WTC11 (cell line): ENCODE measurements around the gene INO80. TPM values are rescaled to one million over a fixed set of nuclear protein-coding genes. Genes with fewer than 3 reads are reported as not detected.

Experiments used
- ATAC-seq: fragments of 200-7000 bp; cut with Tn5 transposase; 2 replicates; pipeline ENCODE4 v1.10.0; 2021; ENCODE audit warnings: mild to moderate bottlenecking, moderate library complexity
- CTCF ChIA-PET: fragments of 300-600 bp; sonication (Branson Sonifier 250); formaldehyde crosslinking; loops from one replicate; lab custom pipeline; 2021; ENCODE audit warnings: antibody characterized with exemption; lab: Charles Lee
- POLR2A ChIA-PET: fragments of 350-600 bp; sonication (Branson Sonifier 250); formaldehyde crosslinking; loops from one replicate; lab custom pipeline; 2021; ENCODE audit warnings: antibody characterized with exemption; lab: Charles Lee
- DNase-seq: peaks from one replicate; pipeline ENCODE4 v3.0.0; 2021; ENCODE audit warnings: low spot score
- H3K27ac Mint-ChIP-seq: 2 replicates; pipeline ENCODE4 v1.8.0; 2021; ENCODE audit warnings: mixed read lengths
- H3K27me3 Mint-ChIP-seq: 2 replicates; pipeline ENCODE4 v1.8.0; 2021; ENCODE audit warnings: low read depth, mild to moderate bottlenecking, moderate library complexity, mixed read lengths
- H3K36me3 Mint-ChIP-seq: 2 replicates; pipeline ENCODE4 v1.8.0; 2021; ENCODE audit warnings: mixed read lengths
- H3K4me1 Mint-ChIP-seq: 2 replicates; pipeline ENCODE4 v1.8.0; 2022; ENCODE audit warnings: mixed read lengths
- H3K4me3 Mint-ChIP-seq: 2 replicates; pipeline ENCODE4 v1.8.0; 2021; ENCODE audit warnings: mild to moderate bottlenecking, moderate library complexity, mixed read lengths
- H3K9me3 Mint-ChIP-seq: 2 replicates; pipeline ENCODE4 v1.8.0; 2021; ENCODE audit warnings: mixed read lengths
- ATF1 ChIP-seq: sonication (generic); formaldehyde crosslinking; IDR thresholded peaks from 2 replicates; pipeline ENCODE4 v1.8.1; 2023; ENCODE audit warnings: mild to moderate bottlenecking, moderate library complexity, missing genetic modification reagents
- CBFB ChIP-seq: sonication (generic); formaldehyde crosslinking; IDR thresholded peaks from 2 replicates; pipeline ENCODE4 v1.8.1; 2022; ENCODE audit warnings: mild to moderate bottlenecking, low read depth, missing genetic modification reagents
- ESRRA ChIP-seq: sonication (generic); formaldehyde crosslinking; IDR thresholded peaks from 2 replicates; pipeline ENCODE4 v1.8.1; 2022; ENCODE audit warnings: mild to moderate bottlenecking, missing genetic modification reagents, borderline replicate concordance
- ETV6 ChIP-seq: sonication (generic); formaldehyde crosslinking; IDR thresholded peaks from 2 replicates; pipeline ENCODE4 v1.8.1; 2022; ENCODE audit warnings: mild to moderate bottlenecking, missing genetic modification reagents
- FOXP1 ChIP-seq: sonication (generic); formaldehyde crosslinking; IDR thresholded peaks from 2 replicates; pipeline ENCODE4 v1.8.0; 2022; ENCODE audit warnings: missing genetic modification reagents, mild to moderate bottlenecking, moderate library complexity, borderline replicate concordance
- IRF2 ChIP-seq: sonication (generic); formaldehyde crosslinking; IDR thresholded peaks from 2 replicates; pipeline ENCODE4 v1.8.0; 2022; ENCODE audit warnings: low read depth, missing genetic modification reagents, borderline replicate concordance
- JAZF1 ChIP-seq: fragments of 250-450 bp; sonication (Bioruptor Pico); IDR thresholded peaks from 2 replicates; pipeline ENCODE4 v1.9.0; 2021; ENCODE audit warnings: moderate library complexity, mild to moderate bottlenecking, inconsistent platforms
- MXD4 ChIP-seq: fragments of 250-450 bp; sonication (Bioruptor Pico); IDR thresholded peaks from 2 replicates; pipeline ENCODE4 v1.8.0; 2021; ENCODE audit warnings: mild to moderate bottlenecking, moderate library complexity, borderline replicate concordance
- NR2C2 ChIP-seq: sonication (generic); formaldehyde crosslinking; IDR thresholded peaks from 2 replicates; pipeline ENCODE4 v1.8.0; 2022; ENCODE audit warnings: mild to moderate bottlenecking, missing genetic modification reagents
- RELA ChIP-seq: sonication (generic); formaldehyde crosslinking; IDR thresholded peaks from 2 replicates; pipeline ENCODE4 v1.8.1; 2022; ENCODE audit warnings: missing genetic modification reagents, mild to moderate bottlenecking, borderline replicate concordance
- SOX15 ChIP-seq: fragments of 250-450 bp; sonication (Bioruptor Pico); IDR thresholded peaks from 2 replicates; pipeline ENCODE4 v1.9.0; 2021; ENCODE audit warnings: mild to moderate bottlenecking
- TEAD1 ChIP-seq: sonication (generic); formaldehyde crosslinking; IDR thresholded peaks from 2 replicates; pipeline ENCODE4 v1.8.0; 2022; ENCODE audit warnings: mild to moderate bottlenecking, missing genetic modification reagents
- ZBTB21 ChIP-seq: sonication (generic); formaldehyde crosslinking; IDR thresholded peaks from 2 replicates; pipeline ENCODE4 v1.8.1; 2023; ENCODE audit warnings: mild to moderate bottlenecking, missing genetic modification reagents, borderline replicate concordance
- total RNA-seq: library from RNA; stranded (reverse); gene quantifications from 3 replicates; pipeline ENCODE4 v1.2.3, GENCODE V29; 2021
- TF ChIP-seq, protein P1 (sequence below): sonication (generic); formaldehyde crosslinking; IDR thresholded peaks from 2 replicates; pipeline ENCODE4 v1.8.0; 2022; ENCODE audit warnings: mild to moderate bottlenecking, missing genetic modification reagents
- TF ChIP-seq, protein P2 (sequence below): fragments of 250-450 bp; sonication (Bioruptor Pico); IDR thresholded peaks from 2 replicates; pipeline ENCODE4 v1.9.0; 2021; ENCODE audit warnings: mild to moderate bottlenecking, borderline replicate concordance
- TF ChIP-seq, protein P3 (sequence below): sonication (generic); formaldehyde crosslinking; IDR thresholded peaks from 2 replicates; pipeline ENCODE4 v1.8.1; 2022; ENCODE audit warnings: mild to moderate bottlenecking, missing genetic modification reagents, moderate library complexity, borderline replicate concordance
- TF ChIP-seq, protein P4 (sequence below): sonication (generic); formaldehyde crosslinking; IDR thresholded peaks from 2 replicates; pipeline ENCODE4 v1.8.1; 2023; ENCODE audit warnings: mild to moderate bottlenecking, missing genetic modification reagents
- TF ChIP-seq, protein P5 (sequence below): sonication (generic); formaldehyde crosslinking; IDR thresholded peaks from 2 replicates; pipeline ENCODE4 v1.8.0; 2022; ENCODE audit warnings: missing genetic modification reagents
- TF ChIP-seq, protein P6 (sequence below): sonication (generic); formaldehyde crosslinking; IDR thresholded peaks from 2 replicates; pipeline ENCODE4 v1.8.0; 2023; ENCODE audit warnings: mild to moderate bottlenecking, missing genetic modification reagents
- TF ChIP-seq, protein P7 (sequence below): sonication (generic); formaldehyde crosslinking; IDR thresholded peaks from 2 replicates; pipeline ENCODE4 v1.8.1; 2022; ENCODE audit warnings: mild to moderate bottlenecking, moderate library complexity, missing genetic modification reagents

The INO80 gene
- total RNA-seq, 1 experiment from 2014 or later, result 20.6 TPM

DNA sequence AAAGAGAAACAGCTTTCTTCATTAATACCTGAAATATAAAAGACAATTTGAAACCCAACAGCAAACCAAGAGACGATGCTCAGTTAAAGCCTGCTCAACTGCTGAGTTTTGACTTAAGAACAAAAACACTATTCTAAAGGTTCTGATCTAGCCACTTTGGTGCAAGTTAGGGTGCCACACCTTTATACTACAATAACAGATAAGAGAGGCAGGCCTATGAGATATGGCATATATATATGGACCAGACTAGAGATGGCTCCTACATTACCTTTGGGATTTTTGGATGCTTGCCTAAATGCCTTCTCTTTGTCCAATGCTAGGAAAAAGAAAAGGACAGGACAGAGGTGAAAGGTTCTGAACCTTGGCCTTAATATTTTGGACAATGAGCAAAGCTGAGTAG is 68.6 kb downstream of the INO80 start:
- Mint-ChIP-seq H3K4me3 (no peak overlapping the region), H3K27ac (no peak overlapping the region), H3K9me3 (no peaks in the 10 kb centered on the region), H3K36me3 (peaks cover 69% of the 10 kb centered on the region)
- DNase-seq, result no peak
- CTCF ChIA-PET, result interaction anchor here (0.7 kb wide), 1 partner anchor 31 kb away, joined by 3 read pairs; no protein-coding TSS in a partner anchor
- TF ChIP-seq JAZF1 (no peak), NR2C2 (CRISPR knock-in tag) (no peak), CBFB (CRISPR knock-in tag) (no peak), ATF1 (CRISPR knock-in tag) (no peak), RELA (CRISPR knock-in tag) (no peak), IRF2 (CRISPR knock-in tag) (no peak), MXD4 (no peak), ESRRA (CRISPR knock-in tag) (no peak), TEAD1 (CRISPR knock-in tag) (no peak), SOX15 (CRISPR knock-in tag) (no peak), ETV6 (CRISPR knock-in tag) (no peak), FOXP1 (no peak), ZBTB21 (CRISPR knock-in tag) (no peak)
- TF ChIP-seq, protein P1, sequence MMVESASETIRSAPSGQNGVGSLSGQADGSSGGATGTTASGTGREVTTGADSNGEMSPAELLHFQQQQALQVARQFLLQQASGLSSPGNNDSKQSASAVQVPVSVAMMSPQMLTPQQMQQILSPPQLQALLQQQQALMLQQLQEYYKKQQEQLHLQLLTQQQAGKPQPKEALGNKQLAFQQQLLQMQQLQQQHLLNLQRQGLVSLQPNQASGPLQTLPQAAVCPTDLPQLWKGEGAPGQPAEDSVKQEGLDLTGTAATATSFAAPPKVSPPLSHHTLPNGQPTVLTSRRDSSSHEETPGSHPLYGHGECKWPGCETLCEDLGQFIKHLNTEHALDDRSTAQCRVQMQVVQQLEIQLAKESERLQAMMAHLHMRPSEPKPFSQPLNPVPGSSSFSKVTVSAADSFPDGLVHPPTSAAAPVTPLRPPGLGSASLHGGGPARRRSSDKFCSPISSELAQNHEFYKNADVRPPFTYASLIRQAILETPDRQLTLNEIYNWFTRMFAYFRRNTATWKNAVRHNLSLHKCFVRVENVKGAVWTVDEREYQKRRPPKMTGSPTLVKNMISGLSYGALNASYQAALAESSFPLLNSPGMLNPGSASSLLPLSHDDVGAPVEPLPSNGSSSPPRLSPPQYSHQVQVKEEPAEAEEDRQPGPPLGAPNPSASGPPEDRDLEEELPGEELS, result no peak
- TF ChIP-seq, protein P2, sequence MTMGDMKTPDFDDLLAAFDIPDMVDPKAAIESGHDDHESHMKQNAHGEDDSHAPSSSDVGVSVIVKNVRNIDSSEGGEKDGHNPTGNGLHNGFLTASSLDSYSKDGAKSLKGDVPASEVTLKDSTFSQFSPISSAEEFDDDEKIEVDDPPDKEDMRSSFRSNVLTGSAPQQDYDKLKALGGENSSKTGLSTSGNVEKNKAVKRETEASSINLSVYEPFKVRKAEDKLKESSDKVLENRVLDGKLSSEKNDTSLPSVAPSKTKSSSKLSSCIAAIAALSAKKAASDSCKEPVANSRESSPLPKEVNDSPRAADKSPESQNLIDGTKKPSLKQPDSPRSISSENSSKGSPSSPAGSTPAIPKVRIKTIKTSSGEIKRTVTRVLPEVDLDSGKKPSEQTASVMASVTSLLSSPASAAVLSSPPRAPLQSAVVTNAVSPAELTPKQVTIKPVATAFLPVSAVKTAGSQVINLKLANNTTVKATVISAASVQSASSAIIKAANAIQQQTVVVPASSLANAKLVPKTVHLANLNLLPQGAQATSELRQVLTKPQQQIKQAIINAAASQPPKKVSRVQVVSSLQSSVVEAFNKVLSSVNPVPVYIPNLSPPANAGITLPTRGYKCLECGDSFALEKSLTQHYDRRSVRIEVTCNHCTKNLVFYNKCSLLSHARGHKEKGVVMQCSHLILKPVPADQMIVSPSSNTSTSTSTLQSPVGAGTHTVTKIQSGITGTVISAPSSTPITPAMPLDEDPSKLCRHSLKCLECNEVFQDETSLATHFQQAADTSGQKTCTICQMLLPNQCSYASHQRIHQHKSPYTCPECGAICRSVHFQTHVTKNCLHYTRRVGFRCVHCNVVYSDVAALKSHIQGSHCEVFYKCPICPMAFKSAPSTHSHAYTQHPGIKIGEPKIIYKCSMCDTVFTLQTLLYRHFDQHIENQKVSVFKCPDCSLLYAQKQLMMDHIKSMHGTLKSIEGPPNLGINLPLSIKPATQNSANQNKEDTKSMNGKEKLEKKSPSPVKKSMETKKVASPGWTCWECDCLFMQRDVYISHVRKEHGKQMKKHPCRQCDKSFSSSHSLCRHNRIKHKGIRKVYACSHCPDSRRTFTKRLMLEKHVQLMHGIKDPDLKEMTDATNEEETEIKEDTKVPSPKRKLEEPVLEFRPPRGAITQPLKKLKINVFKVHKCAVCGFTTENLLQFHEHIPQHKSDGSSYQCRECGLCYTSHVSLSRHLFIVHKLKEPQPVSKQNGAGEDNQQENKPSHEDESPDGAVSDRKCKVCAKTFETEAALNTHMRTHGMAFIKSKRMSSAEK (CRISPR knock-in tag), result no peak
- TF ChIP-seq, protein P3, sequence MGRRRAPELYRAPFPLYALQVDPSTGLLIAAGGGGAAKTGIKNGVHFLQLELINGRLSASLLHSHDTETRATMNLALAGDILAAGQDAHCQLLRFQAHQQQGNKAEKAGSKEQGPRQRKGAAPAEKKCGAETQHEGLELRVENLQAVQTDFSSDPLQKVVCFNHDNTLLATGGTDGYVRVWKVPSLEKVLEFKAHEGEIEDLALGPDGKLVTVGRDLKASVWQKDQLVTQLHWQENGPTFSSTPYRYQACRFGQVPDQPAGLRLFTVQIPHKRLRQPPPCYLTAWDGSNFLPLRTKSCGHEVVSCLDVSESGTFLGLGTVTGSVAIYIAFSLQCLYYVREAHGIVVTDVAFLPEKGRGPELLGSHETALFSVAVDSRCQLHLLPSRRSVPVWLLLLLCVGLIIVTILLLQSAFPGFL (CRISPR knock-in tag), result no peak
- TF ChIP-seq, protein P4, sequence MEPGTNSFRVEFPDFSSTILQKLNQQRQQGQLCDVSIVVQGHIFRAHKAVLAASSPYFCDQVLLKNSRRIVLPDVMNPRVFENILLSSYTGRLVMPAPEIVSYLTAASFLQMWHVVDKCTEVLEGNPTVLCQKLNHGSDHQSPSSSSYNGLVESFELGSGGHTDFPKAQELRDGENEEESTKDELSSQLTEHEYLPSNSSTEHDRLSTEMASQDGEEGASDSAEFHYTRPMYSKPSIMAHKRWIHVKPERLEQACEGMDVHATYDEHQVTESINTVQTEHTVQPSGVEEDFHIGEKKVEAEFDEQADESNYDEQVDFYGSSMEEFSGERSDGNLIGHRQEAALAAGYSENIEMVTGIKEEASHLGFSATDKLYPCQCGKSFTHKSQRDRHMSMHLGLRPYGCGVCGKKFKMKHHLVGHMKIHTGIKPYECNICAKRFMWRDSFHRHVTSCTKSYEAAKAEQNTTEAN, result no peak
- TF ChIP-seq, protein P5, sequence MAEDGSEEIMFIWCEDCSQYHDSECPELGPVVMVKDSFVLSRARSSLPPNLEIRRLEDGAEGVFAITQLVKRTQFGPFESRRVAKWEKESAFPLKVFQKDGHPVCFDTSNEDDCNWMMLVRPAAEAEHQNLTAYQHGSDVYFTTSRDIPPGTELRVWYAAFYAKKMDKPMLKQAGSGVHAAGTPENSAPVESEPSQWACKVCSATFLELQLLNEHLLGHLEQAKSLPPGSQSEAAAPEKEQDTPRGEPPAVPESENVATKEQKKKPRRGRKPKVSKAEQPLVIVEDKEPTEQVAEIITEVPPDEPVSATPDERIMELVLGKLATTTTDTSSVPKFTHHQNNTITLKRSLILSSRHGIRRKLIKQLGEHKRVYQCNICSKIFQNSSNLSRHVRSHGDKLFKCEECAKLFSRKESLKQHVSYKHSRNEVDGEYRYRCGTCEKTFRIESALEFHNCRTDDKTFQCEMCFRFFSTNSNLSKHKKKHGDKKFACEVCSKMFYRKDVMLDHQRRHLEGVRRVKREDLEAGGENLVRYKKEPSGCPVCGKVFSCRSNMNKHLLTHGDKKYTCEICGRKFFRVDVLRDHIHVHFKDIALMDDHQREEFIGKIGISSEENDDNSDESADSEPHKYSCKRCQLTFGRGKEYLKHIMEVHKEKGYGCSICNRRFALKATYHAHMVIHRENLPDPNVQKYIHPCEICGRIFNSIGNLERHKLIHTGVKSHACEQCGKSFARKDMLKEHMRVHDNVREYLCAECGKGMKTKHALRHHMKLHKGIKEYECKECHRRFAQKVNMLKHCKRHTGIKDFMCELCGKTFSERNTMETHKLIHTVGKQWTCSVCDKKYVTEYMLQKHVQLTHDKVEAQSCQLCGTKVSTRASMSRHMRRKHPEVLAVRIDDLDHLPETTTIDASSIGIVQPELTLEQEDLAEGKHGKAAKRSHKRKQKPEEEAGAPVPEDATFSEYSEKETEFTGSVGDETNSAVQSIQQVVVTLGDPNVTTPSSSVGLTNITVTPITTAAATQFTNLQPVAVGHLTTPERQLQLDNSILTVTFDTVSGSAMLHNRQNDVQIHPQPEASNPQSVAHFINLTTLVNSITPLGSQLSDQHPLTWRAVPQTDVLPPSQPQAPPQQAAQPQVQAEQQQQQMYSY, result no peak
- TF ChIP-seq, protein P6, sequence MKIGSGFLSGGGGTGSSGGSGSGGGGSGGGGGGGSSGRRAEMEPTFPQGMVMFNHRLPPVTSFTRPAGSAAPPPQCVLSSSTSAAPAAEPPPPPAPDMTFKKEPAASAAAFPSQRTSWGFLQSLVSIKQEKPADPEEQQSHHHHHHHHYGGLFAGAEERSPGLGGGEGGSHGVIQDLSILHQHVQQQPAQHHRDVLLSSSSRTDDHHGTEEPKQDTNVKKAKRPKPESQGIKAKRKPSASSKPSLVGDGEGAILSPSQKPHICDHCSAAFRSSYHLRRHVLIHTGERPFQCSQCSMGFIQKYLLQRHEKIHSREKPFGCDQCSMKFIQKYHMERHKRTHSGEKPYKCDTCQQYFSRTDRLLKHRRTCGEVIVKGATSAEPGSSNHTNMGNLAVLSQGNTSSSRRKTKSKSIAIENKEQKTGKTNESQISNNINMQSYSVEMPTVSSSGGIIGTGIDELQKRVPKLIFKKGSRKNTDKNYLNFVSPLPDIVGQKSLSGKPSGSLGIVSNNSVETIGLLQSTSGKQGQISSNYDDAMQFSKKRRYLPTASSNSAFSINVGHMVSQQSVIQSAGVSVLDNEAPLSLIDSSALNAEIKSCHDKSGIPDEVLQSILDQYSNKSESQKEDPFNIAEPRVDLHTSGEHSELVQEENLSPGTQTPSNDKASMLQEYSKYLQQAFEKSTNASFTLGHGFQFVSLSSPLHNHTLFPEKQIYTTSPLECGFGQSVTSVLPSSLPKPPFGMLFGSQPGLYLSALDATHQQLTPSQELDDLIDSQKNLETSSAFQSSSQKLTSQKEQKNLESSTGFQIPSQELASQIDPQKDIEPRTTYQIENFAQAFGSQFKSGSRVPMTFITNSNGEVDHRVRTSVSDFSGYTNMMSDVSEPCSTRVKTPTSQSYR (CRISPR knock-in tag), result no peak
- TF ChIP-seq, protein P7, sequence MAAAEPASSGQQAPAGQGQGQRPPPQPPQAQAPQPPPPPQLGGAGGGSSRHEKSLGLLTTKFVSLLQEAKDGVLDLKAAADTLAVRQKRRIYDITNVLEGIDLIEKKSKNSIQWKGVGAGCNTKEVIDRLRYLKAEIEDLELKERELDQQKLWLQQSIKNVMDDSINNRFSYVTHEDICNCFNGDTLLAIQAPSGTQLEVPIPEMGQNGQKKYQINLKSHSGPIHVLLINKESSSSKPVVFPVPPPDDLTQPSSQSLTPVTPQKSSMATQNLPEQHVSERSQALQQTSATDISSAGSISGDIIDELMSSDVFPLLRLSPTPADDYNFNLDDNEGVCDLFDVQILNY (CRISPR knock-in tag), result no peak
- TF ChIP-seq, all 79 proteins: peak for 0
- no peaks in the 10 kb centered on the region for H3K4me1 Mint-ChIP-seq
- no peaks in the 10 kb centered on the region for H3K27me3 Mint-ChIP-seq
- POLR2A ChIA-PET, result no interaction called here
- no peak for ATAC-seq
